Amniotic epithelial cell (primary cell): Measurements from ENCODE around the gene TAF6.
A peak's percentile ranks its signal among the peaks of the same experiment; 100 is the strongest.

ENCODE experiments used
- DNase-seq: peaks from one replicate; pipeline ENCODE4 v3.0.0-alpha.2; 2010; ENCODE audit warnings: low read depth

TAF6 gene

GRCh38 chr7:100119072-100119969 is at the start of gene TAF6, which contains the start of gene CNPY4:
Gene TAF6, minus strand, starts transcription at chr7:100119358. Its CDS starts 5,149 bp downstream, at chr7:100114209.
Gene CNPY4, plus strand, starts transcription at chr7:100119634. Its CDS starts 111 bp downstream, at chr7:100119745.
- DNase-seq = peak; percentile 92

GRCh38 chr7:100167912-100168323 is 48.8 kb upstream of the TAF6 start:
- no peak for DNase-seq

GRCh38 chr7:100166970-100167911 is 48.1 kb upstream of the TAF6 start:
- no peak for DNase-seq

GRCh38 chr7:100166317-100166940 is 47.3 kb upstream of the TAF6 start:
- no peak for DNase-seq

- DNase-seq = no peak
Observed at GRCh38 chr7:100163871-100164270, 44.7 kb upstream of the TAF6 start.

- DNase-seq = no peak
Observed at GRCh38 chr7:100163006-100163531, 43.9 kb upstream of the TAF6 start.

- no peak for DNase-seq
Observed at GRCh38 chr7:100160067-100160466, 40.9 kb upstream of the TAF6 start.

- no peak for DNase-seq
Observed at GRCh38 chr7:100159099-100159623, 40.0 kb upstream of the TAF6 start.

GRCh38 chr7:100158229-100159098 is 39.3 kb upstream of the TAF6 start, which contains the start of gene TRAPPC14:
Gene TRAPPC14, minus strand, starts transcription at chr7:100158723. Its CDS starts 224 bp downstream, at chr7:100158499.
- peak; percentile 92 for DNase-seq

GRCh38 chr7:100157334-100158228 is 38.4 kb upstream of the TAF6 start:
- DNase-seq = peak; percentile 92

GRCh38 chr7:100157069-100157333 is 37.8 kb upstream of the TAF6 start:
- no peak for DNase-seq

GRCh38 chr7:100156331-100157068 is 37.3 kb upstream of the TAF6 start:
- DNase-seq = no peak

GRCh38 chr7:100155553-100156317 is 36.6 kb upstream of the TAF6 start:
- DNase-seq = no peak

- no peak for DNase-seq
Observed at GRCh38 chr7:100154651-100155491, 35.7 kb upstream of the TAF6 start.

GRCh38 chr7:100153708-100154535 is 34.8 kb upstream of the TAF6 start:
- no peak for DNase-seq

- no peak for DNase-seq
Observed at GRCh38 chr7:100152937-100153666, 33.9 kb upstream of the TAF6 start.
